HG02588 (cell line): ENCODE results near the gene CAMK2B.

Experiments used
- ATAC-seq: cut with Tn5 transposase; IDR thresholded peaks from one replicate; pipeline ENCODE4 v1.9.1; 2021; ENCODE audit warnings: mild to moderate bottlenecking, moderate library complexity; ENCODE audit not compliant: unreplicated experiment

Gene CAMK2B

DNA sequence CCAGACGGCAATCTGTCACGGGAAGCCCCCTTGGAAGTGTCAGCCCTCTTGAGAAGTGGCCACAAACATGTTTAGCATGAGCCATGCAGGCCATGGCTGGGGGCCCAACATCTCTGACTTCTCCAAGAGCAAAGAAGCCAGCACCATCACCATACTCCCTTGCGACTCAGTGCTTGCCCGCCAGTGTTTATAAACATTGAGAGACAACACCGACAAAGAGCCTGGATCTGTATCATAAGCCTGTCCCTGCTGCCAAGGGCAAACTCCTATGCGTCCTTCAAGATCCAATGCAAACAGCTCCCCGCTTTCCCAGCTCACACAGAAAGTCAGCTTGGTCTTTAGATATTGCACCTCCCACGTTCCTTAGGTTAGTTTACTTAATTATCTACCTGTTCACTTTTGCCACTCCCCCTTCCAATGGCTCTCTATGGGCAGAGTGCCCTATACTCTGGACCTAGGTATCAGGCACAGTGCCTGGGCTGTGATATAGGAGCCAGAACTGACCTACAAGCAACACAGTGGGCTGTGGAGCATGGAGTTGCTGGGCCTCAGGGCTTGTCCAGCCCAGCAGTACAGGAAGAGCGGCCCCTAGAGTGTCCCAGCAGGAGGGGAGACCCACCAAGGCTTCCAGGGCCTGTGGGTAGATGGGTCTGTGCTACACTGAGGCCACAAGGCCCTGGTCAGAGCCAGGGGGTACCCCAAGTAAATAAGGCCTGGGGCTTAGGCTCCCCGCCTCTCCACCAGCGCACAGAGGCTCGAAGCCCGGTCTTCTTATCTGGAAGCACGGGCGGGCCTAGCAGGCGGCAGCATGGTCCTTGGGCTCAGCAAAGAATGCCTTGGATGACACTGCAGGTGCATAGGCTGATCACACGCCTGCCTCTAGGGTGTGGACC, 37.7 kb downstream of the CAMK2B start:
- no peak for ATAC-seq

- ATAC-seq = no peak
Measured at GRCh38 chr7:44286618-44287487, 38.5 kb downstream of the CAMK2B start.

DNA sequence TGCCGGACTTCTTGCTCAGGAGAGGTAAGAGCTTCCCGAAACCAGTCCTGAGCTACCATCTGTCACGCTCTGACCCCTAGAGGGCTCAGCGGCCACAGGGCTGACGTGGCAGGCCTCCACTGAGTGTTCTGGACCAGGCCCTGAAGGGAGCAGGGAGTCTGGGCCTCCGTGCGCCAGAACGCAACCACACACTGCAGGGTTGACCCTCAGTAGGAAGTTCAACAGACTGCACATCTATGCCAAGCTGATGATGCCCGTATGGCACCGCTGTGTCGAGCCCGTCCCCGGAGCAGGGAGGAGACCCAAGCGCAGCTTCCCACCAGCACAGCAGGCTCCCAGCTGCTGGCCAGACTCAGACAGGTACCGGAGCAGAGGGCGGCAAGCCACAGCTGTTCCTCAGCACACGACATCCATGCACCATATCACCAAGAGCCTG, 39.2 kb downstream of the CAMK2B start:
- ATAC-seq = no peak

DNA sequence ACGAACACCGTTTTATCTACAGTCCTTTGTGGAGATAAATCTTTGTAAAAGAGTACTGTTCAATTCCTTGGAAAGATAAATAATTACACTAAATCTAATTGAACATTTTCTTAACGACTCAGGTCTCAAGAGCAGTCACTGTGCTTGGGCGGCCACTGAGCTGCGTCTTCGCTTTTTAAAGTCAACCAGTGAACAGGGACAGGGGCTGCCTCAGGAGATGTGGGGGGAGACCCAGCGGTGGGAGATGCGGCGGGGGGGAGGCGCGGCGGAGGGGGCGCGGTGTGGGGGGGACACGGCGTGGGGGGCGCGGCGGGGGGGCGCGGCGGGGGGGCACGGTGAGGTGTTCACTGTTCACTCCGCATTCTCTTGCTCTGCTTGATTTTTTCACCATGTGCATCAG, 39.8 kb downstream of the CAMK2B start:
- no peak for ATAC-seq

- no peak for ATAC-seq
Measured at GRCh38 chr7:44284881-44285541, 40.4 kb downstream of the CAMK2B start.

DNA sequence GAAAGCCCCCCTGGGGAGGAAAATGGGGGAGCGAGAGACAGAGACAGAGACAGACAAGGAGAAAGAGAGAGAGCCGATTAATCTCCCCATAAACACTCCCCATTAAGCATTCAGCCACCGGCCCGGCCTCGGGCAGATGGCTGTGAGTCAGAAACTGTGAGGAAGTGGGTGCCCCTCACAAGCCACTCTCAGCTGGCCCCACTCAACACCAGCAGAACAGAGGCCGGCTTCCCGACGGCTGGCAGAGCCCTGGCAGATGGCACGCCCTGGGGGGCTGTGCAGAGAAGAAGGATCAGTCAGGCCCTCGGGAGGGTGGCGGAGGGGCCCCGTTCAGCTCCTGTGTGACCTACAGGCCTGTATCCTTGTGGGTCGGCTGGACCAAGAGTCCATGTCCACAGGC, 41.2 kb downstream of the CAMK2B start:
- no peak for ATAC-seq

DNA sequence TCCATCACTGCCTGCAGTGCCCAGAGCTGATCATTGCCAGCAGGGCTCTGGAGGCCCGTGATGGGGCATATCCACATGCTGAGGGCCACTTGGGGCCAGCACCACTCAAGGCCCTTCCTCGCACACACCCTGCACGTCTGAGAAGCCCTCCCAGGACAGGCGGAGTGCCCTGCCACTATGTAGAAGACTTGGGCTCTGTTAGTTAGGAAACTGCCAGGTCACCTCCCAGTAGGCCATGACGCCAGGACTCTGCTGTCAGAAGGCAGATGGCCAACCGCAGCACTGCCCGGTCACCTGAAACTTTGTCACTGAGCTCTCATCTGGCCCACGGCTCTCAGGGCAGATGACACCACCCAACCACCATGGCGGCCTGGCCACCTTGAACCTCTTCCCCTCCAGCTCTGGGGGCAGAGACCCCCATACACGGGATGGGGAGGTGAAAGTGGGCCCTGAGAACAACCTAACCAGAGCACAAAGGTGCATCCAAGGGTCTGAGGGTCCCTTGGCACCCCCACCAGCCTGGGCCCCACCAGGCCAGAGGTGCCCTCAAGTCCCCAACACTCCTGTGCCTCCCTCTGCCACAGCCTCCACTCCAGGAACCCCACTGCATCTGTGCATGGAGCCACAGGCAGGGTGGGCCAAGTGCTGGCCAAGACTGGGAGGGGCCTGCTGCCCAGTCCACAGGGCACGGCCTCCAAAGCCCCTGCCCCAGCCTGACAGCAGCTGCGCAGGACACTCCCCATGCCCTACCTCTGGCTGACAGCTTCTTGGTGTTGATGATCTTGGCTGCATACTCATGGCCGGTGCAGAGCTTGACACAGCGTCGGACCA, 41.8 kb downstream of the CAMK2B start:
- no peak for ATAC-seq

DNA sequence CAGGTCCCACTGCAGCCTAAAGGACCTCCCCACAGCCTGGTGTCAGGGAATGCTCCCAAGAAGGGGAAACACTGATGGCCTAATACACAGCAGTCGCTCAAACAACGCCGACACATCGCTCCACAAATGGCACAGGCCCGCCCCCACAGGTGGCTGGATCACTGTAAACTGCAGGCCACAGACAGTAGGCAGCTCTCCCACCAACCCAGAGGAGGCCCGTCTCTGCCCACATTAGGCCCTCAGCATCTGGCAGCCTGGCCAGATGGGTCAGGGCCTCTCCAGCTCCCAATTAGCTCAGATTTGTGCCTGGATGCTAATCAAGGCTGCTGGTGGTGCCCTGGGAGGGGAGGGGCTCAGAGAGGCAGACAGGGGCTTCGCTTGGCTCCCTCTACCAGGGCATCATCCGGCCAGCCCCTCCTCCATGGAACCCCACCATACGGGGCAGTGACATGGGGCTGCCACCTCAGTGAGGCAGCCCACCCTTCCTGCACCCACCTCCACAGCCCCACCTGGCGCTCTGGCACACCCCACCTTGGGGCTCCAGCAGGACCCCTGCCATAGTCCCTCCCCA, 42.7 kb downstream of the CAMK2B start:
- no peak for ATAC-seq

GRCh38 chr7:44281811-44282600, 43.4 kb downstream of the CAMK2B start:
- ATAC-seq = no peak

- ATAC-seq = no peak
Measured at GRCh38 chr7:44280993-44281721, 44.2 kb downstream of the CAMK2B start.

- ATAC-seq = no peak
Measured at GRCh38 chr7:44280636-44280992, 44.8 kb downstream of the CAMK2B start.

DNA sequence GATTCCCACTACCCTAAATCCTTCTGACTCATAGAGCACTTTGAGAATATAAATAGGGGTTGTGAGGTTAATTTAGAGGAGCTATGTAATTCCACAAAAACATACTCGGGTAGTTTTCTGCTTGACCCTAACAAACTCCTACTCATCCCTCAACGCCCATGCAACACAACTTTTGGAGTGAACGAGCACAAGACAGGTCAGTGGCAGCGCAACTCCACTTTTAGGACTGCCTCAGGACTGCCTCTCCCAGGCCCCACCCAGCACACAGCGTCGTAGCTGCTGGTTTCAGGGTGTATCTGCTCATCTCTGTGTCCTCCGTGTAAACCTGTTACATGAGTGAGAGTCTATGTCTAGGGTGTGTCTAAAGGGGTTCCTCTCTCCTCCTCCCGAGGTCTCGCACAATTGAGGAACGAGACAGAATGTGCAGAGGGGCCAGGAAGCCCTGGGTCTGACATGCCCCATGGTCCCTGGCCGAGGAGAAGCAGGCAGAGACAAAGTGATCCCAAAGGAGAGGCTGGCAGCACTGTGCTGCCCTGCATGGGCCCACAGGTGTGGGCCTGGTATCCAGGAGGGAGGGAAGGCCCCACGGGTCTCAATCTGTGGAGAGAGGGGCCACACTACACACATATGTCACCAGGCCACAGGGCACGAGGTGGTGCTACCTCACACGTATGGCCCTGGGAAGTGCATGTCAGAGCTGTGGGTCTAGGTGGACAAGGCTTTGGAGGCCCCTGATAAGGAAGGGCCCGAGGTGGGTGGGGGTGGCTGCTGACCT, 45.5 kb downstream of the CAMK2B start:
- no peak for ATAC-seq

- ATAC-seq = no peak
Measured at GRCh38 chr7:44279286-44279685, 46.1 kb downstream of the CAMK2B start.

DNA sequence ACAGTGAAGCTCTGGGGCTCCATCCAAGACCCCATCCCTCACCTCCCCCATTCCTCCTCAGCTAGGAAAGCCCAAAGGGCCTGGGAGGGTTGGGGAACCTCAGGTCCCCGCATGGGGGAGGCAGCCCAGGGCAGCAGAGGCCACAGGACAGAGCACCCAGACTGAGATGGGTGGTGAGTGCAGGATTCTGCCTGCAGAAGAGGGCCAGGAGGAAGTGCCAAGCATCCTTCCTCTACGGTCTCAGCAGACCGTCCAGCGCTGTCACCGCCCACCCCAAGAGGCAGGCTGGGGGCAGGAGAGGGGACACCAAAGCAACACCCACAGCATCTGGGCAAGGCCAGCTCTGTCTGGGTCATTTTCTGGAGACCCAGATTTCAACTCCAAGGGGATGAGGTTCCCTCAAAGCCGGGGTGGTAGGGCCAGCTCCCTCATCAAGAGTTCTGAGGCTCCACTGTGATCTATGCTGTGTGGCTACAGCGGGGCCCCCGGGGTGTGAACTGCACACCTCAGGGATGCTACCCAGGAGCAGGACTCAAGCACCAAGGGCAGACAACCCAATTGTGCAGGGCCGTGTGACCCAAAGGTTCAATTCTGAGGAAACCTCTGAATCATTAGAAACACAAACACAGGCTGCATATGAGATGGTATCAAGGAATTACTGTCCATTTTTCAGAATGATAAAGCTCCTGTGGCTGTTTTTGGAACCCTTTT, 46.8 kb downstream of the CAMK2B start:
- ATAC-seq = no peak

DNA sequence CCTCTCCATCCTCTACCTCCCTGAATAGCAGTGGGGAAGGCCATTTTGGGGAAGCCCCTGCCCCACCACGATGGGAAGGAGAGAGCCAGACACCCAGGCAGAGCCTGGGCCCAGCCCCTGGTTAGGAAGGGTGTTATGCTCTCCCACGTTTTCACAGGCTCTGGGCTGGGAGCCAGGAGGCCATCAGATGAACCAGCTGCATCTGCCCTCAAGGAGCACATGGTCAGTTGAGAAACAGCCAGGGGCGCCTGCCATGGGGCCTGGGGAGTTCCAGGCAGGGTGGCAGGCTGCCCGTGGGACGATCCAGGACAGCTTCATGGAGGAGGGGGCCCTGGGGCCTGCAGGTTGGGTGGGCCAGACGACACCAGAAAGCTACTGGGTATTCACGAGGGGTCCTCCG, 47.5 kb downstream of the CAMK2B start:
- no peak for ATAC-seq

GRCh38 chr7:44277391-44277790, 48.0 kb downstream of the CAMK2B start:
- no peak for ATAC-seq

DNA sequence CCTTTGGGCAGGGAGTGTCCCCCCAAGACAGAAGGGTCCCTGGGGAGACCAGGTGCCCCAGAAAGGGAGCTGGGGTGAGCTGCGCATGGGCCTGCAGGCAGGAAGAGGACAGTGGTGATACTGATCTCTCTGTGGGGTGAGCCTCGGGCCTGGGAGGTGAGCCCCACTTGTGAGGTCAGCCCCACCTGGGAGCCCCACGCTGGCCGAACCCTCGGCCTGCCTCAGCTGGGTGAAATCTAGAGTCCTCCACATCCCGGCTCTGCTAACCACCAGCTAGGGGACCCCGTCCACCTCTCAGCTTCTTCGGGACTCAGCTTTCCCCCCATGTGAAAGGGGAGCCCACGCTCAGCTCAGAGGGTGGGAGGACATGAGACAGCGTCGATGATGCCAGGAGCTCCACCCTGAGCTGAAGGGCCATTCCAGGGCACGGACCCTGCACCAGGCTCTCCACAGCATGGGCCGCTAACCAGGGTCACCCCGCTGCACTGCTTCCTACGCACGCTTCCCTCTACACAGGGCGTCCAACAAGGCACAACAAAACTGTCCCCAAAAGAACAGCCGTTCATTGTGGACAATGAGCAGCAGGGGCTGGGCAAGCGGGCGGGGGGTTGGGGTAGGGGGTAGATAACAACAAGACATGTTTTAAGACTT, 48.7 kb downstream of the CAMK2B start:
- ATAC-seq = no peak
